ENCODE data around the gene RGN. TPM values are rescaled to one million over a fixed set of nuclear protein-coding genes. Genes with fewer than 3 reads are reported as not detected.

RGN gene
- total RNA-seq, 1 donor from 2014 or later = 4.7 TPM

GRCh38 chrX:47138171-47138570 lies 59.9 kb downstream of the RGN start:
- TF ChIP-seq POLR2AphosphoS5 (IDR thresholded peaks at IDR 0.05; ENCODE audit: insufficient read depth in 1 of 2, low read depth in 1 of 2) (no peak), CTCF (IDR thresholded peaks at IDR 0.05) (no peak), POLR2A (IDR thresholded peaks at IDR 0.05) (no peak)
- no peak overlapping the region for H3K27ac ChIP-seq
- H3K4me3 ChIP-seq = no peak overlapping the region
- H3K9me3 ChIP-seq = no peaks in the 10 kb centered on the region
- H3K36me3 ChIP-seq = peaks cover 0 to 7% of the 10 kb centered on the region in 2 donors
- peaks cover 4% of the 10 kb centered on the region for H3K4me1 ChIP-seq
- intact Hi-C loops (cut with DNase I) = no loop called here
- no peaks in the 10 kb centered on the region for H3K27me3 ChIP-seq
- DNase-seq (ENCODE audit: extremely low spot score in 2 of 2) = no peak

Small RNA genes lying within 50 kb of the gene (small RNA-seq; reads per million reads assigned to genes)
- gene RNU12-2P (not detected), gene RNU6-1189P (not detected)

Other genes with a start within 250 kb of the RGN start
- gene RP2, start 241.4 kb upstream of the RGN start, total RNA-seq = 6.1 TPM
- gene JADE3, start 166.0 kb upstream of the RGN start, total RNA-seq = 5.2 TPM
- 63.8 TPM for gene NDUFB11, start 66.3 kb downstream of the RGN start, total RNA-seq
- 32.4 TPM for gene RBM10, start 66.8 kb downstream of the RGN start, total RNA-seq
- 168 TPM for gene UBA1, start 115.4 kb downstream of the RGN start, total RNA-seq
- 73.9 TPM for gene CDK16, start 140.2 kb downstream of the RGN start, total RNA-seq
- 72.4 TPM for gene USP11, start 154.6 kb downstream of the RGN start, total RNA-seq

Data from vagina (tissue), 2 donors.